ENCODE results near the gene BCL11B.

BCL11B gene

GRCh38 chr14:99237288-99237687, 34.7 kb downstream of the BCL11B start:
- no peak overlapping the region for H3K9ac ChIP-seq (ENCODE audit: low read length)
- no peaks in the 10 kb centered on the region for H3K79me1 ChIP-seq (replicated peaks; ENCODE audit: low read length, poor library complexity, severe bottlenecking)
- H2BK5ac ChIP-seq (ENCODE audit: low read depth, low read length, poor library complexity, severe bottlenecking), result no peak overlapping the region
- no peak overlapping the region for H2BK15ac ChIP-seq (ENCODE audit: low read depth, poor library complexity, severe bottlenecking)
- peaks cover 51% of the 10 kb centered on the region for H3K9me3 ChIP-seq (ENCODE audit: control insufficient read depth, low read length)
- no peak overlapping the region for H3K18ac ChIP-seq (ENCODE audit: low read depth in 1 of 2, low read length in 2 of 2)
- no peaks in the 10 kb centered on the region for H3K4me1 ChIP-seq (ENCODE audit: control insufficient read depth, insufficient read depth, low read depth, low read length)
- H2BK12ac ChIP-seq (ENCODE audit: low read length in 2 of 2), result no peak overlapping the region
- no peaks in the 10 kb centered on the region for H3K36me3 ChIP-seq (ENCODE audit: control insufficient read depth in 1 of 2, insufficient read depth in 2 of 2, low read depth in 1 of 2, low read length in 2 of 2)
- H3K4me2 ChIP-seq (ENCODE audit: low read length, poor library complexity, severe bottlenecking), result no peak overlapping the region
- no peak overlapping the region for H3K23ac ChIP-seq (ENCODE audit: low read length in 2 of 2)
- H4K8ac ChIP-seq (ENCODE audit: low read length), result no peak overlapping the region
- no peak overlapping the region for H3K14ac ChIP-seq (ENCODE audit: low read length in 2 of 2)
- no peak overlapping the region for H3K4me3 ChIP-seq (ENCODE audit: insufficient read depth in 1 of 2, low read depth in 1 of 2, low read length in 2 of 2)
- no peak overlapping the region for H3K27ac ChIP-seq (ENCODE audit: low read length, poor library complexity, severe bottlenecking)
- WGBS, result 59% methylated on average over 7 of the region's 7 CpGs
- no peak overlapping the region for H3K4ac ChIP-seq (ENCODE audit: low read depth in 1 of 2, low read length in 2 of 2)
- no peak overlapping the region for H4K91ac ChIP-seq (ENCODE audit: low read length)
- DNase-seq, result no peak
- H2AK5ac ChIP-seq (ENCODE audit: low read length, severe bottlenecking), result no peak overlapping the region
- H2BK120ac ChIP-seq (ENCODE audit: low read depth, low read length), result no peak overlapping the region
- no peak overlapping the region for H2AFZ ChIP-seq (ENCODE audit: low read depth, low read length)
- peaks cover 0 to 4% of the 10 kb centered on the region in 2 experiments for H3K27me3 ChIP-seq (ENCODE audit: control insufficient read depth in 1 of 2, insufficient read depth in 1 of 2, low read length in 2 of 2)

DNA sequence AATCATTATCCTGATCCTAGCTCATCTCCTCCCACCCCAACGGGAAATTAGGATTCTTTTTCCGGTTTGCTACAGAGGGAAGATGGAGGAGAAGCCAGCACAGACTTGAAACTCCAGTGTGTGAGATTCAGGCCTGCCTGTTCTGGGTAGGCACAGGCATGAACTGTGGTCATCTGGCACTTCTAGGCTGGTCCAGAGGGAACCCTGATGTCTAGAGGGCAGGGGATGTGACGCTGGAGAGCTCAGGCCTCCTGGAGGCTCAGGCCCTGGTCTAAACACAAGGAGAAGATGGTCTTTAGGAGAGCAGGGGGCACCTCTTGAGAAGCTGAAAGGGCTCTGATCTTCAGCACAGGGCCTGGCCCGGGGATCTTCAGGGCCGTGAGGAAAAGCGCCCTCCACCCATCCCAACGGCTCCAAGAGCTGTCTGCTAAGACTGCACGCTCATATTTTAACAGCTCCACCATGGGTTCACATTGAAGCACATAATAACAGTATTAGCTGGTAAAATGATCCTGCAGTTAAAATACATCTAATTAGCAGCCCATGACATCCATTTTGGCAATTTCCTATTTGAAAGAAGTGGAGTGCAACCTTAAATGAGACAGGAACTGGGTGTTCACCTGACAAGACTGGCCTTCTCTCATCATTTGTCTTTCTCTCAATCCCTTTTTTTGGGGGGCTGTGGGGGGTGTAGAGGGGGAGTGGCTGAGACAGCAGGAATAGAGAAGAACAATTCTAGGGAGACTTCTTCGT, 35.4 kb downstream of the BCL11B start:
- H4K91ac ChIP-seq (ENCODE audit: low read length), result no peak overlapping the region
- no peak overlapping the region for H2BK120ac ChIP-seq (ENCODE audit: low read depth, low read length)
- no peak overlapping the region for H2BK5ac ChIP-seq (ENCODE audit: low read depth, low read length, poor library complexity, severe bottlenecking)
- 73% methylated on average over 7 of the region's 9 CpGs for WGBS
- H2AFZ ChIP-seq (ENCODE audit: low read depth, low read length), result no peak overlapping the region
- H3K79me1 ChIP-seq (replicated peaks; ENCODE audit: low read length, poor library complexity, severe bottlenecking), result no peaks in the 10 kb centered on the region
- H3K18ac ChIP-seq (ENCODE audit: low read depth in 1 of 2, low read length in 2 of 2), result no peak overlapping the region
- H3K23ac ChIP-seq (ENCODE audit: low read length in 2 of 2), result no peak overlapping the region
- no peak overlapping the region for H2BK12ac ChIP-seq (ENCODE audit: low read length in 2 of 2)
- no peak overlapping the region for H3K4me2 ChIP-seq (ENCODE audit: low read length, poor library complexity, severe bottlenecking)
- no peak for DNase-seq
- peaks cover 0 to 4% of the 10 kb centered on the region in 2 experiments for H3K27me3 ChIP-seq (ENCODE audit: control insufficient read depth in 1 of 2, insufficient read depth in 1 of 2, low read length in 2 of 2)
- no peaks in the 10 kb centered on the region for H3K4me1 ChIP-seq (ENCODE audit: control insufficient read depth, insufficient read depth, low read depth, low read length)
- no peak overlapping the region for H3K14ac ChIP-seq (ENCODE audit: low read length in 2 of 2)
- H3K9me3 ChIP-seq (ENCODE audit: control insufficient read depth, low read length), result peaks cover 51% of the 10 kb centered on the region
- no peak overlapping the region for H2BK15ac ChIP-seq (ENCODE audit: low read depth, poor library complexity, severe bottlenecking)
- no peak overlapping the region for H3K4me3 ChIP-seq (ENCODE audit: insufficient read depth in 1 of 2, low read depth in 1 of 2, low read length in 2 of 2)
- H4K8ac ChIP-seq (ENCODE audit: low read length), result no peak overlapping the region
- H2AK5ac ChIP-seq (ENCODE audit: low read length, severe bottlenecking), result no peak overlapping the region
- H3K9ac ChIP-seq (ENCODE audit: low read length), result no peak overlapping the region
- H3K4ac ChIP-seq (ENCODE audit: low read depth in 1 of 2, low read length in 2 of 2), result no peak overlapping the region
- no peak overlapping the region for H3K27ac ChIP-seq (ENCODE audit: low read length, poor library complexity, severe bottlenecking)
- H3K36me3 ChIP-seq (ENCODE audit: control insufficient read depth in 1 of 2, insufficient read depth in 2 of 2, low read depth in 1 of 2, low read length in 2 of 2), result no peaks in the 10 kb centered on the region

DNA sequence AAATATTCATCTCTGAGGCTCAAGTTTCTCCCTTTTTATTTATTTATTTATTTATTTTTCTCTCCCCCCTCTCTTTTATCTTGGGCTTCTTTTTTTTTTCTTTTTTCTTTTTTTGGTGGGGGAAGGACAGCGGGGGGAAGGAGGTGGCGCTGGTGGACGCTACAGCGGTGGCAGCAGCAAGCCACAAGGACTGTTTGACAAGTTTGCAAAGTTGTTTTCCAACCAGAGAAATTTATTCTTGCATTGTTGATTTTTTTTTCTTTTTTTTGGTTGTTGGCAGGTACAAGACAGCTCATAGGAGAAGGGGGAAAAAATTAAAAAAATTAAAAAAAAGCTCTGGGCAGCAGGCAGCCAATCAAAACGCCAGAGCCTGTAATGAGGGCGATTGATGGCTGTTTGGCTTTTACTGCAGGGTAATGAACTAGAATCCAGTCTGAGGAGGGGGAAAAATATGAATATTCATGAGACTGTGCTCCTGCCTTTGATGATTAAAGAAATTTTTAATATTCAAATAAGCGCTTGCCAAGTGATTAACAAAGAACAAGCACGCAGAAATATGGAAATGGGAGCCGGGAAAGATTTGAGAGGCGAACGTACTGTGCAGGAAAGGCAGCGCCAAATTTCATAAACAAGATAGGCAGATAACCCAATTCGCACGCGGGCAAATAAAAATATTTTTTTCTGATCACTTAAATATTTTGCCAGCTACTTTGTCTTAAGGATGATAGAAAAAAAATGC, 36.2 kb downstream of the BCL11B start:
- Histone ChIP-seq H3K27ac (ENCODE audit: low read length, poor library complexity, severe bottlenecking) (no peak overlapping the region), H3K9me3 (ENCODE audit: control insufficient read depth, low read length) (peaks cover 51% of the 10 kb centered on the region), H3K14ac (ENCODE audit: low read length in 2 of 2) (no peak overlapping the region), H3K4me3 (ENCODE audit: insufficient read depth in 1 of 2, low read depth in 1 of 2, low read length in 2 of 2) (no peak overlapping the region), H2BK120ac (ENCODE audit: low read depth, low read length) (no peak overlapping the region), H3K27me3 (ENCODE audit: control insufficient read depth in 1 of 2, insufficient read depth in 1 of 2, low read length in 2 of 2) (peaks cover 0 to 4% of the 10 kb centered on the region in 2 experiments), H2BK15ac (ENCODE audit: low read depth, poor library complexity, severe bottlenecking) (no peak overlapping the region), H4K8ac (ENCODE audit: low read length) (no peak overlapping the region), H3K4ac (ENCODE audit: low read depth in 1 of 2, low read length in 2 of 2) (no peak overlapping the region), H3K36me3 (ENCODE audit: control insufficient read depth in 1 of 2, insufficient read depth in 2 of 2, low read depth in 1 of 2, low read length in 2 of 2) (no peaks in the 10 kb centered on the region), H2AK5ac (ENCODE audit: low read length, severe bottlenecking) (no peak overlapping the region), H2BK12ac (ENCODE audit: low read length in 2 of 2) (no peak overlapping the region), H2AFZ (ENCODE audit: low read depth, low read length) (no peak overlapping the region), H4K91ac (ENCODE audit: low read length) (no peak overlapping the region), H3K4me1 (ENCODE audit: control insufficient read depth, insufficient read depth, low read depth, low read length) (peaks cover 2% of the 10 kb centered on the region), H3K18ac (ENCODE audit: low read depth in 1 of 2, low read length in 2 of 2) (no peak overlapping the region), H3K23ac (ENCODE audit: low read length in 2 of 2) (no peak overlapping the region), H2BK5ac (ENCODE audit: low read depth, low read length, poor library complexity, severe bottlenecking) (no peak overlapping the region), H3K9ac (ENCODE audit: low read length) (no peak overlapping the region), H3K4me2 (ENCODE audit: low read length, poor library complexity, severe bottlenecking) (no peak overlapping the region), H3K79me1 (replicated peaks; ENCODE audit: low read length, poor library complexity, severe bottlenecking) (no peaks in the 10 kb centered on the region)
- DNase-seq, result no peak
- 55% methylated on average over 12 of the region's 15 CpGs for WGBS

GRCh38 chr14:99234961-99235571, 36.9 kb downstream of the BCL11B start:
- H3K14ac ChIP-seq (ENCODE audit: low read length in 2 of 2), result no peak overlapping the region

More at GRCh38 chr14:99234961-99235571, 36.9 kb downstream of the BCL11B start:
- H2BK5ac ChIP-seq (ENCODE audit: low read depth, low read length, poor library complexity, severe bottlenecking), result no peak overlapping the region
- H4K8ac ChIP-seq (ENCODE audit: low read length), result no peak overlapping the region
- H3K4ac ChIP-seq (ENCODE audit: low read depth in 1 of 2, low read length in 2 of 2), result no peak overlapping the region
- no peak overlapping the region for H4K91ac ChIP-seq (ENCODE audit: low read length)
- no peak overlapping the region for H3K18ac ChIP-seq (ENCODE audit: low read depth in 1 of 2, low read length in 2 of 2)
- no peak overlapping the region for H3K27ac ChIP-seq (ENCODE audit: low read length, poor library complexity, severe bottlenecking)
- no peak overlapping the region for H2BK12ac ChIP-seq (ENCODE audit: low read length in 2 of 2)
- H3K4me2 ChIP-seq (ENCODE audit: low read length, poor library complexity, severe bottlenecking), result no peak overlapping the region
- no peak overlapping the region for H2BK15ac ChIP-seq (ENCODE audit: low read depth, poor library complexity, severe bottlenecking)
- H3K9me3 ChIP-seq (ENCODE audit: control insufficient read depth, low read length), result peaks cover 51% of the 10 kb centered on the region
- H3K4me3 ChIP-seq (ENCODE audit: insufficient read depth in 1 of 2, low read depth in 1 of 2, low read length in 2 of 2), result no peak overlapping the region
- H3K27me3 ChIP-seq (ENCODE audit: control insufficient read depth in 1 of 2, insufficient read depth in 1 of 2, low read length in 2 of 2), result peaks cover 0 to 4% of the 10 kb centered on the region in 2 experiments
- H2BK120ac ChIP-seq (ENCODE audit: low read depth, low read length), result no peak overlapping the region
- no peaks in the 10 kb centered on the region for H3K79me1 ChIP-seq (replicated peaks; ENCODE audit: low read length, poor library complexity, severe bottlenecking)
- no peaks in the 10 kb centered on the region for H3K36me3 ChIP-seq (ENCODE audit: control insufficient read depth in 1 of 2, insufficient read depth in 2 of 2, low read depth in 1 of 2, low read length in 2 of 2)
- H3K23ac ChIP-seq (ENCODE audit: low read length in 2 of 2), result no peak overlapping the region
- H3K9ac ChIP-seq (ENCODE audit: low read length), result no peak overlapping the region
- H2AFZ ChIP-seq (ENCODE audit: low read depth, low read length), result no peak overlapping the region
- no peak for DNase-seq
- 13% methylated on average over 15 of the region's 19 CpGs for WGBS
- H2AK5ac ChIP-seq (ENCODE audit: low read length, severe bottlenecking), result no peak overlapping the region
- peaks cover 2% of the 10 kb centered on the region for H3K4me1 ChIP-seq (ENCODE audit: control insufficient read depth, insufficient read depth, low read depth, low read length)

All from mesenchymal stem cell (in vitro differentiated cells and primary cell).